Coronary artery (tissue), 2 donors: Measurements from ENCODE around the gene LORICRIN.
A peak's percentile ranks its signal among the peaks of the same experiment; 100 is the strongest.

Experiments
- DNase-seq: peaks from one replicate; pipeline ENCODE4 v3.0.0-alpha.2; 2017; ENCODE audit warnings: low spot score
- H3K27ac ChIP-seq, 2 donors: fragments of 200-600 bp; sonication (generic); one replicate each; pipeline ENCODE4 v1.5.1; 2016 to 2019
- H3K4me3 ChIP-seq: fragments of 200-600 bp; sonication (generic); 2 replicates; pipeline ENCODE4 v1.5.1; 2016; ENCODE audit warnings: mild to moderate bottlenecking, moderate library complexity
- CTCF ChIP-seq: fragments of 200-600 bp; sonication (generic); IDR thresholded peaks from one replicate; pipeline ENCODE4 v1.5.1; 2019; ENCODE audit warnings: antibody characterized with exemption

LORICRIN gene

DNA sequence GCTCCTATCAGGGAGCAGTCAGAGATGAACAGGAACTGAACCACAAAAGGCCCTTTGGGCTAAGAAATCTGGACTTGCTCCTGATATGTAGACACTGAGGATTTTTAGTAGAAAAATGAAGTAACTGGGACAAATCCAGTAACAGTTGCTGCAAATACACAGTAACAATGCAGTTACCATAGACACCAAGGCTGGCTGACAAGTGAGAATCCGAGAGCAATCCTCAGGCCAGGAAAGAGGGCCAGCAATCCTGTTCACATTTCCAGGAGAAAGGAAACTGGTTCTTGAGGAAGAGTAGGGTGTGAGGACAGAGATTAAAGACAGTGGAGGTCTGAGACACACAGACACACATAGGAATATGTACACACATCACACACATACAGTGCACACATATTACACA, 9.3 kb upstream of the LORICRIN start:
- Histone ChIP-seq H3K27ac (no peak overlapping the region), H3K4me3 (no peak overlapping the region)
- TF ChIP-seq CTCF, result no peak
- DNase-seq, result no peak

DNA sequence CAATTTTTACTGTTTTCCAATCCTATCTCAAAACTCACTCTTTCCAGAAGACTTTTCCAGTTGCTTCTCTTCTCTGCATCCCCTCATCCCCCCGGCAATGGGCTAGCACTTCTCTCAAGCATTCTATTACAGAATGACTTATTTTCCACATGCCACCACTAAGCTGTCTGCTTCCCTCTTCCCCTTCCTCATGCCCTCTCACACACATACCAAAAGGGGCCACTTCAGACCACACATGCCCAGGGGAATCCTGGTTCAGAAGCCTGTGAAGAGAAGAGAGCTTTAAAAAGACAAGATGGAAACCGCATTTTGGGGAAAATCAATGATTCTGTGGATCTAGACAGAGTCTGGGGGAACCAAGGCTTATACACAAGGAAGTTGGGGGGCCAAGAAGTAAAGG, 8.4 kb upstream of the LORICRIN start:
- H3K4me3 ChIP-seq, result no peak overlapping the region
- no peak for TF ChIP-seq CTCF
- H3K27ac ChIP-seq, result no peak overlapping the region
- no peak for DNase-seq

- Histone ChIP-seq H3K27ac (no peak overlapping the region), H3K4me3 (no peak overlapping the region)
- TF ChIP-seq CTCF, result no peak
- DNase-seq, result no peak
These were observed 7.9 kb upstream of the LORICRIN start for GRCh38 chr1:153251562-153251961.

- no peak for TF ChIP-seq CTCF
- no peak for DNase-seq
These were observed 7.5 kb upstream of the LORICRIN start for GRCh38 chr1:153251988-153252387.

DNA sequence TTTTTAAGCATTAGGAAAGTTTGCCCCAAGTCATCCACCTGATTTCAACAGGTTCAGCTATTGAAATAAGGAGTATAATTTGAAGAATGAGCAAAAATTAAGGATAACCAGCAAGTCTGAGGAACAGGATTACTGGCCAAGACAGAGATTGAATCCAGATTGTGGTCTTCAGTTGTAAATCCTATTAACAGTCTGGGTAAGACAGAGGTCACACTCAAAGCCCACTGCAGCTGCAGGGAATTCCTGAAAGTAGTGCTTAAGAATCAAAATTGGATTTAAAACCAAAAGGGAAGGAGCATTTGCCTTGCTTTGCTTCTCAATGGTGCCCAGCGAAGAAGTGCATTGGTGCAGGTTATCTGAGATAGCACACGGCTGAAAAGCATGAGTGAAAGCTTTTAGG, 6.4 kb upstream of the LORICRIN start:
- no peak for DNase-seq
- H3K4me3 ChIP-seq, result no peak overlapping the region
- no peak overlapping the region for H3K27ac ChIP-seq
- TF ChIP-seq CTCF, result no peak

More at GRCh38 chr1:153251988-153252387, 7.5 kb upstream of the LORICRIN start:
- no peak overlapping the region for H3K27ac ChIP-seq
- no peak overlapping the region for H3K4me3 ChIP-seq

DNA sequence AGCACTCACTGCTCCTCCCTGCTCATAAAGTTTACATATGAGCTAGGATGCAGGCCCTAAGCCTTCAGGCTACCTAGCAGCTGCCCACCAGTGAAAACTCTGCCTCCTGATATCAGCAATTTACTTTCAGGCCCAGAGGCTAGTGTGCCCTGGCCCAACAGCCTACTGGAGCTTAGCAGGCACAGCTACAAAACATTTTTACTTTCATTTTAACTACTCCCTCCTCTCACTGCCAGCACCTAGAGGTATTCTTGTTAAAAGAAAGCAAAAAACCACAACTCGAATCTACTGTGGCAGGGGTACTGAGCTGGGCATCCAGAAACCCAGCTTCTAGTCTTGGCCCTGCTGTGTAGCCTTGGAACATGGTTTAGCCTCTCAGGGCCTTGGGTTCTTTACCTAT, 5.8 kb upstream of the LORICRIN start:
- no peak overlapping the region for H3K4me3 ChIP-seq
- no peak for TF ChIP-seq CTCF
- no peak overlapping the region for H3K27ac ChIP-seq
- no peak for DNase-seq

DNA sequence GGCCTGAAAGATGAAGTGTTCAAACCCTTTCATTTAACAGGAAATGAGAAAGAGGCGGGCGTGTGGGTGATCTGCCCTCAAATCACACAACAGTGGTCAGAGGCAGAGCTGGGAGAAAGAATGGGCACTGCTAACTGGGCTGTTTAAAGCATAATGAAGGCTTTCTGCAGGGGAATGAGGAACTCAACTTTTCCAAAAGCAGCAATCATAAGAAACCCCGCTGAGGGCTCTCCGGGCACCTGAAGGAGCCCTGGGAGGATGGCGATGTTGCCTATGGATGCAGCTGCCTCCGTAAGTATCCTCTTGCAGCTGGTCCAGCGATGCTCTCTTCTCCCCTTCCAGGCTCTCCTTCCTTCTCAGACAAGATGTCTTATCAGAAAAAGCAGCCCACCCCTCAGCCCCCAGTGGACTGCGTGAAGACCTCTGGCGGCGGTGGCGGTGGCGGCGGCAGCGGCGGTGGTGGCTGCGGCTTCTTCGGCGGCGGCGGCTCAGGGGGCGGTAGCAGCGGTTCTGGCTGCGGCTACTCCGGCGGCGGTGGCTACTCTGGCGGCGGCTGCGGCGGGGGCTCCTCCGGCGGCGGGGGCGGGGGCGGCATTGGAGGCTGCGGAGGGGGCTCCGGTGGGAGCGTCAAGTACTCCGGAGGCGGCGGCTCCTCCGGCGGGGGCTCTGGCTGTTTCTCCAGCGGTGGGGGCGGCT, 1.2 kb downstream of the LORICRIN start:
- Histone ChIP-seq H3K4me3 (peak overlapping the region; percentile 73), H3K27ac (no peak overlapping the region)
- no peak for TF ChIP-seq CTCF
- DNase-seq, result no peak
